ENCODE results near the gene DMD. TPM values are rescaled to one million over a fixed set of nuclear protein-coding genes. Genes with fewer than 3 reads are reported as not detected.

Gene DMD
- total and polyA plus RNA-seq, 2 of the 8 experiments (the other 6 are each of a cell fraction or from before 2014, with no cell fraction given), result 4.8 to 7.4 TPM

DNA sequence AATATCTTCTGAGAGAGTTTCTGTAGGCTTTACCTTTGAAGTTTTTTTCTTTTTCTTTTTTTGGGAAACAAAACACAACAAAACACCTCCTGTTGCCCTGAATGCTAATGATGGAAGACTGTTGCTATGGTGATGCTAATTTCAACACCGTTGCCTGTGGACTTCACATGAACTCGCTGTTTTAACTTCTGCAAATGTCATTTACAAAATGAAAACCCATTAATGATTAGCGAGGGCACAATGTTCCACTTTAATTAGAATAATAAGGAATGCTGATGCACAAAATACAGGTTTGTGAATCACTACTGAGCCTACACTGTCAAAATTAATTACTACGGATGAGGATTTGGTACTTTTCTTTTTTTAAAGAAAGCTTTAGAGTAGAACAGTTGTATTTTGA is 1912.4 kb downstream of the DMD start (continued):
- TF ChIP-seq HDAC2 (IDR thresholded peaks at IDR 0.05; ENCODE audit: borderline replicate concordance in 1 of 2, low read depth in 2 of 2, low read length in 2 of 2) (no peak), SIX5 (IDR thresholded peaks at IDR 0.05; ENCODE audit: low read depth, low read length) (no peak), BRCA1 (IDR thresholded peaks at IDR 0.05; ENCODE audit: low read depth, low read length) (no peak)
- TF ChIP-seq, protein P1, sequence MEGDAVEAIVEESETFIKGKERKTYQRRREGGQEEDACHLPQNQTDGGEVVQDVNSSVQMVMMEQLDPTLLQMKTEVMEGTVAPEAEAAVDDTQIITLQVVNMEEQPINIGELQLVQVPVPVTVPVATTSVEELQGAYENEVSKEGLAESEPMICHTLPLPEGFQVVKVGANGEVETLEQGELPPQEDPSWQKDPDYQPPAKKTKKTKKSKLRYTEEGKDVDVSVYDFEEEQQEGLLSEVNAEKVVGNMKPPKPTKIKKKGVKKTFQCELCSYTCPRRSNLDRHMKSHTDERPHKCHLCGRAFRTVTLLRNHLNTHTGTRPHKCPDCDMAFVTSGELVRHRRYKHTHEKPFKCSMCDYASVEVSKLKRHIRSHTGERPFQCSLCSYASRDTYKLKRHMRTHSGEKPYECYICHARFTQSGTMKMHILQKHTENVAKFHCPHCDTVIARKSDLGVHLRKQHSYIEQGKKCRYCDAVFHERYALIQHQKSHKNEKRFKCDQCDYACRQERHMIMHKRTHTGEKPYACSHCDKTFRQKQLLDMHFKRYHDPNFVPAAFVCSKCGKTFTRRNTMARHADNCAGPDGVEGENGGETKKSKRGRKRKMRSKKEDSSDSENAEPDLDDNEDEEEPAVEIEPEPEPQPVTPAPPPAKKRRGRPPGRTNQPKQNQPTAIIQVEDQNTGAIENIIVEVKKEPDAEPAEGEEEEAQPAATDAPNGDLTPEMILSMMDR (IDR thresholded peaks at IDR 0.05; ENCODE audit: control extremely low read depth in 1 of 3, insufficient read depth in 1 of 3, low read depth in 1 of 3, low read length in 3 of 3), result no peak

Data from H1 (cell line).